GM18867 (cell line): ENCODE measurements around the gene NOSIP.
A peak's percentile ranks its signal among the peaks of the same experiment; 100 is the strongest.

Experiments used
- ATAC-seq: cut with Tn5 transposase; IDR thresholded peaks from one replicate; pipeline ENCODE4 v1.9.1; 2021; ENCODE audit warnings: mild to moderate bottlenecking, moderate library complexity; ENCODE audit not compliant: unreplicated experiment

NOSIP gene

GRCh38 chr19:49595819-49596404 lies 15.6 kb upstream of the NOSIP start:
- no peak for ATAC-seq

- no peak for ATAC-seq
Observed at GRCh38 chr19:49594993-49595818, 14.8 kb upstream of the NOSIP start.

GRCh38 chr19:49594157-49594992 lies 14.0 kb upstream of the NOSIP start:
- ATAC-seq = no peak

- ATAC-seq = peak; percentile 51
Observed at GRCh38 chr19:49593233-49594113, 13.1 kb upstream of the NOSIP start.

- no peak for ATAC-seq
Observed at GRCh38 chr19:49592486-49593232, 12.3 kb upstream of the NOSIP start.

GRCh38 chr19:49591731-49592485 lies 11.6 kb upstream of the NOSIP start:
- no peak for ATAC-seq

- no peak for ATAC-seq
Observed at GRCh38 chr19:49590971-49591730, 10.8 kb upstream of the NOSIP start, which contains the start of gene PRR12. TSS of gene PRR12 (plus strand) at chr19:49591182. CDS start at chr19:49591655, 473 bp downstream.

GRCh38 chr19:49590071-49590970 lies 10.0 kb upstream of the NOSIP start:
- peak; percentile 59 for ATAC-seq

- no peak for ATAC-seq
Observed at GRCh38 chr19:49589502-49589905, 9.1 kb upstream of the NOSIP start.

- no peak for ATAC-seq
Observed at GRCh38 chr19:49588365-49589122, 8.2 kb upstream of the NOSIP start.

GRCh38 chr19:49587227-49587626 lies 6.9 kb upstream of the NOSIP start:
- ATAC-seq = no peak

- no peak for ATAC-seq
Observed at GRCh38 chr19:49585023-49585422, 4.7 kb upstream of the NOSIP start.

GRCh38 chr19:49583239-49583638 lies 2.9 kb upstream of the NOSIP start:
- ATAC-seq = no peak

GRCh38 chr19:49581007-49581508 lies 702 bp upstream of the NOSIP start, which contains the start of gene PRRG2:
TSS of gene PRRG2 (plus strand) at chr19:49581316. CDS start at chr19:49583220, 1,904 bp downstream.
- ATAC-seq = no peak

GRCh38 chr19:49579947-49580263 lies 451 bp downstream of the NOSIP start:
- no peak for ATAC-seq

- no peak for ATAC-seq
Observed at GRCh38 chr19:49579193-49579592, 1.2 kb downstream of the NOSIP start.
